RCC 7860 (cell line): ENCODE data around the gene HS3ST2.
"Not testable (repeated sequence)": the region's sequence is repeated elsewhere in the genome, so short reads cannot be mapped to it uniquely, and the experiment has no call there.

ENCODE experiments used
- DNase-seq: peaks from one replicate; pipeline ENCODE4 v3.0.0-alpha.2; 2015; ENCODE audit warnings: low spot score
- FAIRE-seq: peaks from 2 replicates; lab custom pipeline; 2012; peaks lifted over from hg19 to GRCh38; lab: Jason Lieb, UNC

Gene HS3ST2

DNA sequence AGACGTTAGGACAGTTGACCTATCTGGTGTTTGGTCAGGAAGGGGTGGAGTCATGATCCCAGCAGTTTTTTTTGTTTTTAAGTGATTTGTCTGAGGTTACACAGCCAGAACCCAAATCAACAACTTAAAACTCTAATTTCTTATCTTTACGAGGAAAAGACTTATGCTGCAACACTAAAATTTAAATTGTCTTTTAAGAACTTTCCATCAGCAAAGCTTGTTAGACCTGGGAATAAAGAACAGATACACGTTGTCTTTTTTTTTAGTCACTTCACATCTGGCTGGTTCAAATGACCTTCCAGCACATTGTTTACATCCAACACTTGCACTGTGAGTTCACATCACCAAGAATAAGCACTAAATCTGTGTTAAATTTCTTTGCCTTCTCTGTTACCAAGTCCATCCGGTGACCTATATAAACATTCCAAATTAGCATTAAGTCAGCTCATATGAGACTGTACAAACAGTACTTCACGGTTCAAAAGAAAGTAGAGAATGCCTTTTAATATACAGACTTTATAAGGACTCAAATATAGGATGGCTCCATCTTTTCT lies 115.0 kb downstream of the HS3ST2 start:
- no peak for DNase-seq

DNA sequence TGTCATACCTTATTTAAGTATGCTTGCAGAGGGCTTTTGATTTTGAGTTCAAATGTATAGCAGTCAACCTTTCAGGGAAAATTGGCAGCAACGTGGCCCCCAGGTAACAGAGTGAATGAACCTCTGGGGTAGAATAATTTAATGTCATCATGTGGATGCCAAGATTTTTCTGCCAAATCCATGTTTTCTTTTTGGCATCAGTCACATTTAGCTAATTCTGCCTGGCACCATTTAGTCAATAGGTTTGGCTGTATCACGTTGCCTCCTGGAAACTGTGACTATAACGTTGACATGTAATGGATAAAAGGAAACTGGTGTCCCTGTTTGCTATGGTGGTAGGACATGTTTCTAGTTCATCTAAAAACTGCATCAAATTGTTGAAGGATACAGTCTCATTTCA lies 115.5 kb downstream of the HS3ST2 start:
- FAIRE-seq: no peak
- DNase-seq: no peak

More for the DNA sequence above, 115.0 kb downstream of the HS3ST2 start:
- FAIRE-seq: no peak

DNA sequence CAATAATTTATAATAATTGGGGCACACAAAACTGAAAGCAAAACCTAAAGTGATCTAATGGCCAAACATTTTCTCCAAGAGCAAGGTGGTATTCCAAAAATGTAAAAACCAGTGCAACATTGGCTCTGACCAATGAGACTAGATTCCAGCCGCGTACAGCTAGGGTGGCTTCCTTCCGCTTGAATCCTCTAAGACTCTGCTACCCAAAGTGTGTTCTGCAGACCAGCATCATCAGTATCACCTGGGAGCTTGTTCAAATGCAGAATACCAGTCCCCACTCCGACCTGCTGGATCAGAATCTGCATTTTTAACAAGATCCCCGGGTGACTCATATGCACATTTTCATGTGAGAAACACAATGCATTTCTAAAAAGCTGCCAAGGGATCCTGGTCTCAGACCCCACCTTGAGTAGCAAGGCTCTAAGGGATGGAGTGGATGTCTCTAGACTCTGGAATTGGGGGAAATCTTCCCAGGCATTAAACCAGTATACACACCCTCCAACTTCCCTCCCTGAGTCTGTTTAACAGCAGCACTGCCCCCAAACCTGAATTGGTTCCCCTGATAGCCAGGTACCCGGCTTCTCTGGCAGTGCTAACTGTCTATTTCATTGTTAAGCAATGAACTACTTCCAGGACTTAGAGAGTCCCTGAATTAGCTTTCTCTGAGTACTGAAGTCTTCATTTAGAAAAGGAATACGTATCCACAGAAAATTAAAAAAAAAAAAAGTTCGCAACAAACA lies 118.2 kb downstream of the HS3ST2 start:
- DNase-seq (no peak), FAIRE-seq (no peak)

DNA sequence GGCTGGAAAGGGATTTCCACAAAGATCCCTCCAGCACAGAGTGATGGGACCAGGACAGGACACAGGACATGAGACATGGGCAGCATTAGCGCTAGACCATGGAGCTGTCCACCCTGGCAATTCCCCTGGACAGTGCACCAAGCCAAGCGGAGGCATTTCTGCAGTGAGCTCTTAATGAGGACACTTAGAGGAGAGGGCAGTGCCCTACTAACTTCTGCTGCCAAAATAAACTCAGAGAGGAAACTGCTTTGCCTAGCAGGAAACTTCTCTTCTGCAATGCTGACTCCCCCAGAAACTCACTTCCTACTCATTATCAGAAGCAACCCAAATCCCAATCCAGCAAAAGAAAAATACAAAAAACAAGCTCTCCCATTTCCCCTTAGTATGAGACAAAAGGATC lies 119.2 kb downstream of the HS3ST2 start:
- DNase-seq (no peak), FAIRE-seq (no peak)

DNA sequence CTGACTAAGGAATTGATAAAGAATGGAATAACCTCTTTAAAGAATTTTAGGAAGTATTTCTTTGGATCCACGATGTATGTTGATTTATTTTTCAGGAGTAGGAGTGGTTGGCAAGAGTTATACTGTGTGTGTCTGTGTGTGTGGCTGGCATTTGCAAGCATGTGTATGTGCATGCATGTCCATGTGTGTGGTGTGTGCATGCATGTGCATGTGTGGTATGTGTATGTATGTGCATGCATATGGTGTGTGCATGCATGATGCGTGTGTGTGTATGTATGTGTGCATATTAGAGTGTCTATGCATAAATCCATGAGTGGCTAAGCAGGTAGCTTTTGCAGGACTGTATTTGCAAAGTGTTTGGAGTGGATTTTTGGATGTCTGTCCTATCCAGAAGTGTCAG lies 120.8 kb downstream of the HS3ST2 start:
- DNase-seq (no peak), FAIRE-seq (no peak)

DNA sequence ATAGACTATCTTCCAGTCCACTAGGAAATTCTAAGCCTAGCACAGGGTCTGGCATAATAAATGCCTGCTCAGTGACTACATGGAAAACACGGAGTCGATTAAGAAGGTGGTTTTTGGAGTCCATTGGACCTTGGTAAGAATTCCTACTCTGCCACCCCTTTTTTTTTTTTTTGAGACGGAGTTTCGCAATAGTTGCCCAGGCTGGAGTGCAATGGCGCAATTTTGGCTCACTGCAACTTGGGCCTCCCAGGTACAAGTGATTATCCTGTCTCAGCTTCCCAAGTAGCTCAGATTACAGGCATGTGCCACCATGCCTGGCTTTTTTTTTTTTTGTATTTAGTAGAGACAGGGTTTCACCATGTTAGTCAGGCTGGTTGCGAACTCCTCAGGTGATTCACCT lies 123.2 kb downstream of the HS3ST2 start:
- FAIRE-seq: no peak
- DNase-seq: no peak

DNA sequence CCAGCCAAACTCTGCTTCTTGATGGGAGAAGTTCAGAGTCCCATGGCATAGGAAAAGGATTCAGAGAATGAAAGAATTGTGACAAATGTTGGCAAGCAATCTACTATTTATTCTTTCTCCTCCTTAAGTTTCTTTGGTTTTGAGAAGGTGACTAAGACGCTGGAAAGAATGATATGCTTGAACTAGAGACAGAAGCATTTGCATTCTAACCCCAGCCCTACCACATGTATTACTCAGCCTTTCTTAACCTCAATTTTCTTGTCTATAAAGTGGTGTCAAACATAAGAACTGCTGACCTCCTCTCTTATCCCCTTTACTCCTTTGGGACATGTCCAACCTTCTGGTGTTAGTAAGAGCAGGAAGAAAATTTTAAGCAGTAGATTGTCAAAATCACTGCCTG lies 124.7 kb downstream of the HS3ST2 start:
- no peak for FAIRE-seq
- DNase-seq: no peak

DNA sequence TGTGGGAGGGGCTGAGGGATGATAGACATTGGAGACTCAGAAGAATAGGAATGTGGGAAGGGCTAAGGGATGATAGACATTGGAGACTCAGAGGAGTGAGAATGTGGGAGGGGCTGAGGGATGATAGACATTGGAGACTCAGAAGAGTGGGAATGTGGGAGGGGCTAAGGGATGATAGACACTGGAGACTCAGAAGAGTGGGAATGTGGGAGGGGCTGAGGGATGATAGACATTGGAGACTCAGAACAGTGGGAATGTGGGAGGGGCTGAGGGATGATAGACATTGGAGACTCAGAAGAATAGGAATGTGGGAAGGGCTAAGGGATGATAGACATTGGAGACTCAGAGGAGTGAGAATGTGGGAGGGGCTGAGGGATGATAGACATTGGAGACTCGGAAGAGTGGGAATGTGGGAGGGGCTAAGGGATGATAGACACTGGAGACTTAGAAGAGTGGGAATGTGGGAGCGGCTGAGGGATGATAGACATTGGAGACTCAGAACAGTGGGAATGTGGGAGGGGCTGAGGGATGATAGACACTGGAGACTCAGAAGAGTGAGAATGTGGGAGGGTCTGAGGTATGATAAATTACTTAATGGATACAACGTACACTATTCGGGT lies 125.9 kb downstream of the HS3ST2 start:
- DNase-seq, FAIRE-seq: not testable (repeated sequence)

DNA sequence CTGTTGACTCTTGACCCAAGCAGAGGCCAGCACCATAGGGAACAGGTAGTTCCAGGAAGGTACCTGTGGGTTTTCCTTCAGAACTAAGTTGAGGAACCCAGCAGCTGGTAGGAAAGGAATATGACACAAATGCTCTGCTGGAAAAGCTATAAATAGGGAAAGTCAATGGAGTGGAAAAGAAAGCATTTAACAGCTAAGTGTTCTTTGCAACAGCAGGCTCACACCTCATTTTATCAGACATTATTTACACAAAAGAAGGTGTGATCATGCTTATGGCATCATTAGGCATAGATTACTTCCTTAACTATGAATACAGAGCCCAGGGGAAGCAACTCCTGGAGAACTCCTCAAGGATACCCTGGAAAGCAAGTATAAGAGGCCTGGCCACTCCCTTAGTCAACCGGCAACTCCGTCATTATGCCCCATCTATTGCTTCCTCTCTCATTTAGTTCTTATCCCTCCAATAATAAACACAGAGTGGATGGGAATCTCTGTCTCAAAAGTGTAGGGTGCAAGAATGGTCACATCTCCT lies 128.1 kb downstream of the HS3ST2 start:
- DNase-seq: no peak
- FAIRE-seq: no peak

DNA sequence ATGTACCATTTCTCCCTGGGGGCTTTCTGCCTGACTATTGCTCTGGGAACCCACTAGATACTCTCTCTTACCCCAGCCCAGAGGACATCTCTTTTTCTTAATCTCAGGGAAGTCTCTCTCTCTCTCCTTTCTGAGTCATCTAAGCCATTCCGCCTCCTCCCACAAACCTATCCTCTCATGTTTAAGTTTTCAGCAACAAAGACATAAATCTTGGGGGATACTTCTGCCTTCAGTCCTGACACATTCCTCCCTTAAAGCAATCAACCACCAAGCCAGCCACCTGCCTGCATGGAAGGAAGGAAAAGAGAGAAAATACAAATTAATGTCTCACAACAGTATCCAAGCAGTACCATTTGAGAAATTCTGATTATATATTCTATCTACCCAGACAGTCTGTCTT lies 128.8 kb downstream of the HS3ST2 start:
- FAIRE-seq: no peak
- DNase-seq: no peak

DNA sequence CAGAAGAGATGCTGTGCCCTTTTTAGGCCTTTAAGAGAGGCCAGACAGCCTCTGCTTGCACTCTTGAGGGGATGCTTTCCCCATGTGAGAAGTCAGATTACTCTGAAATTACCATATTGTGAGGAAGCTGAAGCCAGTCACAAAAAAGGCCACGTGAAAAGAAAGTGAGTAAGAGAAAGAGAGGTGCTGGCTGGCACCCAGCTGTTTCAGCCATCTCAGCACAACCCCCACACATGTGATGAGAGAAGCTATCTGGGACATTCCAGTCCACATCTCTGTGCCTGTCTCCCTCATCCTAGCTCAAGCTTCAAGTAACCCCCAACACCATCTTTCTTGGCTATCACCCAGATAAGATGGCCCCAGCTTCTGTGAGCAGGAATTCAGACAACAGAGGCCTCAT lies 131.4 kb downstream of the HS3ST2 start:
- DNase-seq: no peak
- FAIRE-seq: no peak

DNA sequence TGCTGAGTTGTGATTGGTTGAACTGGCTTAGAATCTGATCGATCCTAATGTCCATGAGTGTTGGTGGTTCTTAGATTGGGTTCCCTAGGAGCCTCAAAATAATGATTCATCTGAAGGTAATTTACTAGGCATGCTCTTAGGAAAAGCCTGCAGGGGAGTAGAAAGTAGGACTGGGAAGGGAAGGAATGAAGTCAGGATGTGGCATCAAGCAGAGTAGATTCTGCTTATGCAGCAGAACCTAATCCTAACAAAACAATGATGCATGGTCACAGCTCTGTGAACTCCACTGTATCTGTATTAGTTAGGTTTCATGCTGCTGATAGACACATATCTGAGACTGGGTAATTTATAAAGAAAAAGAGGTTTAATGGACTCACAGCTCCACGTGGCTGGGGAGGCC lies 132.5 kb downstream of the HS3ST2 start:
- no peak for FAIRE-seq

DNA sequence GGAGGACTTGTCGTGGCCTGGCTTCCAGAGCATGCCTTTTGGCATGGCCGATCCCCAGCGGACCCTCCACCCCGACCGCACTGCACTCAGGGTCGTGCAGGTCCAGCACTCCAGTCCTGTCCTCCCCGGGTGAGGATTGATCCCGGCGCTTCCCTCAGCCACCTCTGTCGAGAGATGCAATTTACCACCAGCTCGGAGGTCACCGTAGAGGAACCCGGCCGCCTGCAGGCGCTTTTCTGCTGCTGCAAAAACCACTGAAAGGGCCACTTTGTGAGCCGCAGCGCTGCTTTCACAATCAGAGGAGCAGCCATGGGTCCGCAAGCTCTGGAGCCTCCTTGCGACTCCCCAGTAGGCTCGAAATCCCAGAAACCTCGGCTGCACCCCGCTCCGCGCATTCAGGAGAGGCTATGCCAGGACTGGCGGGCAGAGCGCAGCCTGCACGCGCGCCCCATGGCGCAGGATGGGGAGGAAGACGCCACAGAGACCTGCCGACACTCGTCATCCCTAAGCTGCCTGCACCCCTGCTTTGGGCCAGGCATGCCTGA lies 134.2 kb downstream of the HS3ST2 start:
- FAIRE-seq: no peak

More for the DNA sequence above, 132.5 kb downstream of the HS3ST2 start:
- no peak for DNase-seq

DNA sequence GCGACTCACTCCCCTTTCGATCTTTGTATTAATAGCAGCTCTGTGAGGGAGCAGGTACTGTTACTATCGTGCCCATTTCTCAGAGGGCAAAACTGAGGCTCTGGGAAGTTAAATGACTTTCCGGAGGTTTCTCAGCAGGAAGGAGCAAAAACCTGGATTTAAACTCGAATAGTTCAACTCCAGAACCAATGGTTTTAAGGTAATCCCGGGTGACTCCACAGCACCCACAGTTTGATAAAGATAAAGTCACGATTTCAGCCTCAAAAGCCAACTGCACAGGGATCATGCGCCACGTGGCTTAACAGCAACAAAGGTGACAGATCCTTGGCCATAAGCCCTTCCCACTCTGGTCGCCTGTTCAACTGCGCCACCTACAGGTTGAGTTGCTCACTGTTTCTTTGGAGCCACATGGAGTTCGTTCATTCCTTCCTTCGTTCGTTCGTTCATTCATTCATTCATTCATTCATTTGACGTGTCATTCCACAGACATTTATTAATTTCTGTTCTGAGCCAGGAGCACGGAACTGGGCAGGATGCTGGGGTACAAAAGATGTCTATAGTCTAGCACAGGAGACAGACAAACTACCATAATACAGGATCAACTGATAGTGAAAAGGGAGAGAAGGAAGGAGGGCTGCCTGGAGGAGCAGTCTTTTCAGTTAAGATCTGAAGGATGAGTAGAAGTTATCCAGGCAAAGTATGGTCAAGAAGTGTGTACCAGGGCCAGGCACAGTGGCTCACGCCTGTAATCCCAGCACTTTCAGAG lies 134.8 kb downstream of the HS3ST2 start:
- DNase-seq (peak; percentile 47), FAIRE-seq (peak; percentile 40)

More for the DNA sequence above, 134.2 kb downstream of the HS3ST2 start:
- no peak for DNase-seq

DNA sequence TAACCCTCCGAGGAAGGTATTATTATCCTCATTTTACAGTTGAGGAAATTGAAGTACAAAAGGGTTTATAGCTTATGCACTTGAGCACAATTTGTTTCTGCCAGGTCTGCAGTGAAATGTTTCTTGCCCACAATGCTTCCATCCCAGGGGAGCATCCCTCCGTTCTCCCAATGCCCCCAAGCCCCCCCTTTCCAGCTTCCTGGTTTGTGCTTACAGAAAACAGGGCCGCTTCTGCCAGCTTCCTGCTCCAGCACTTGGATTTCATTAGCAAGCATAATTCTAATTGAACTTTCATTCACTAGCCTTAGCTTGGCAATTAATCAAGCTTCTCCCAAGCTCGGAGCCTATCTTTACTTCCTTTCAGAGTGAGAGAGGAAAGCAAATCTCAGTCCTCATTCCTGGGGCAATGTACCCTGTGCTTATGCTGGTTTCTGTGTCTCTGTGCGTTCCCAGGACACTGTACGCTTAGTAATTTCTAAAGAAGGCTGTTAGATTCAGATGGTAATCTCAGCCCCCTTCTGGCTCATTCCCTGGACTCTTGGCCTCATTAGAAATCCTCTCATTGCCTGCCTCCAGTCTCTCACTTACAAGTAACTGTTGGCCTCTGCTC lies 141.6 kb downstream of the HS3ST2 start:
- DNase-seq (no peak), FAIRE-seq (no peak)

DNA sequence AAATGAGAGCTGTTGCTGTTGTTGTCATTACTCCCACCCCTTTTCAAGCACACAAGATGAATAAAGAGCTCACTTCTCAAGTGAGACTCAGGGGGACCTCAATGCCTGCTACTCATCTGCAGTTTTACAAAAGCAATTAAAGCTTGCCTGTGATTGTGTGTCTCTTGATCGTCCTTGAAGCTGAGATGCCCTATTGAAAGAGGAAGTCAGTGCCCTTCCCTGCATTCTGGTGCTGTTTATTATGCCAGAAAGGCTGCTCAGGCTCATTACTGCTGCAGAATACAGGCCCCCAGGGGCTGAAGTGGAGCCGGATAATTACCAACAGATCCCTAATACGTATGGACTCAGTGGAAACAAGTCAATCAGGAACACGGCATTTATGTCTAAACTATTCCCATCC lies 147.2 kb downstream of the HS3ST2 start:
- no peak for FAIRE-seq
- no peak for DNase-seq

DNA sequence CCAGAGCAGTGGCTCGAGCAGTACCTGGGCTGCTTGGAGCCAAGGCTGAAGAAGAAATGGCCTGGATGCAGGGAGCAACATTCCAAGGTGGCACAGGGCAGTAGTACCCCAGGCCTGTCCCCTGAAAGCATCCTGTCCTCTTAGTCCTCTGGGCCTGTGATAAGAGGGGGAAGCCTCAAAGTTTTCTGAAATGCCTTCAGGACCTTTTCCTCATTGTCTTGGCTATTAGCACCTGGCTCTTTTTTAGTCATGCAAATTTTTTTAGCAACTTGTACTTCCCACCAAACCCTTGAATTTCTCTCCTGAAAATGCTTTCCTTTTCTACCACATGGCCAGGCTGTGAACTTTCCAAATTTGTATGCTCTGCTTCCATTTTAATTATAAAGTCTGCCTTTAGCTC lies 148.9 kb downstream of the HS3ST2 start:
- FAIRE-seq: no peak
- no peak for DNase-seq
